Occipital lobe (tissue), 2 donors: Measurements from ENCODE around the gene CDH13. TPM values are rescaled to one million over a fixed set of nuclear protein-coding genes. Genes with fewer than 3 reads are reported as not detected.

ENCODE experiments used
- DNase-seq: peaks from one replicate; lab custom pipeline; 2025; lab: John Stamatoyannopoulos, UW
- total RNA-seq: library from RNA; depleted of rRNA; stranded (reverse); fragments of >200 nt; gene quantifications from one replicate; pipeline ENCODE4 v1.2.3, GENCODE V29; 2014

Gene CDH13
- total RNA-seq, 1 donor from 2014 or later = 27.3 TPM

GRCh38 chr16:83599789-83600462 is 973.2 kb downstream of the CDH13 start:
- DNase-seq = no peak

- no peak for DNase-seq
Measured at GRCh38 chr16:83602761-83603722, 976.3 kb downstream of the CDH13 start.

GRCh38 chr16:83603723-83604570 is 977.2 kb downstream of the CDH13 start:
- DNase-seq = no peak

GRCh38 chr16:83606486-83607030 is 979.8 kb downstream of the CDH13 start:
- no peak for DNase-seq

- no peak for DNase-seq
Measured at GRCh38 chr16:83609178-83609577, 982.4 kb downstream of the CDH13 start.

- DNase-seq = no peak
Measured at GRCh38 chr16:83615141-83615952, 988.6 kb downstream of the CDH13 start.

GRCh38 chr16:83615953-83616350 is 989.2 kb downstream of the CDH13 start:
- no peak for DNase-seq

GRCh38 chr16:83619381-83620150 is 992.8 kb downstream of the CDH13 start:
- DNase-seq = no peak

- DNase-seq = no peak
Measured at GRCh38 chr16:83622010-83622409, 995.2 kb downstream of the CDH13 start.

GRCh38 chr16:83623091-83623730 is 996.4 kb downstream of the CDH13 start:
- no peak for DNase-seq

GRCh38 chr16:83623892-83624291 is 997.1 kb downstream of the CDH13 start:
- no peak for DNase-seq

- DNase-seq = no peak
Measured at GRCh38 chr16:83624429-83625120, 997.8 kb downstream of the CDH13 start.

GRCh38 chr16:83626204-83626603 is 999.4 kb downstream of the CDH13 start:
- no peak for DNase-seq

- no peak for DNase-seq
Measured at GRCh38 chr16:83626676-83627075, 999.9 kb downstream of the CDH13 start.

- no peak for DNase-seq
Measured at GRCh38 chr16:83627996-83628395, 1001.2 kb downstream of the CDH13 start.

GRCh38 chr16:83629426-83629825 is 1002.7 kb downstream of the CDH13 start:
- DNase-seq = no peak

- no peak for DNase-seq
Measured at GRCh38 chr16:83629836-83630235, 1003.1 kb downstream of the CDH13 start.

- DNase-seq = no peak
Measured at GRCh38 chr16:83630979-83631378, 1004.2 kb downstream of the CDH13 start.

GRCh38 chr16:83633286-83633685 is 1006.5 kb downstream of the CDH13 start:
- no peak for DNase-seq
